Cardiac muscle cell (in vitro differentiated cells and primary cell): ENCODE measurements around the gene TIPARP. TPM values are rescaled to one million over a fixed set of nuclear protein-coding genes. Genes with fewer than 3 reads are reported as not detected.

Experiments
- DNase-seq, 2 donors: peaks; one replicate each; pipeline versions ENCODE4 v3.0.0 to v3.0.0-alpha.2; 2010 to 2017; ENCODE audit warnings: low read depth in 1 of 2, low spot score in 1 of 2
- H3K27ac ChIP-seq: fragments of 200-600 bp; sonication (generic); 2 replicates; pipeline ENCODE4 v1.5.1; 2016
- H3K27me3 ChIP-seq: fragments of 200-600 bp; sonication (generic); 2 replicates; pipeline ENCODE4 v1.6.0; 2016; ENCODE audit warnings: control low read depth
- H3K36me3 ChIP-seq: fragments of 200-600 bp; sonication (generic); 2 replicates; pipeline ENCODE4 v1.5.1; 2016; ENCODE audit warnings: control low read depth
- H3K4me1 ChIP-seq: fragments of 200-600 bp; sonication (generic); 2 replicates; pipeline ENCODE4 v1.8.1; 2017; ENCODE audit warnings: low read depth, mild to moderate bottlenecking, mixed run types
- H3K4me3 ChIP-seq: fragments of 200-600 bp; sonication (generic); 2 replicates; pipeline ENCODE4 v1.5.1; 2016; ENCODE audit warnings: mild to moderate bottlenecking
- H3K9me3 ChIP-seq: fragments of 200-600 bp; sonication (generic); 2 replicates; pipeline ENCODE4 v1.5.1; 2017; ENCODE audit warnings: low read depth, mild to moderate bottlenecking, control low read depth
- polyA plus RNA-seq: library from polyadenylated mRNA; unstranded; fragments of >200 nt; fragmentation: Nextera tagmentation; extraction: Ambion mirVana; gene quantifications from 2 replicates; pipeline ENCODE4 v1.2.1, GENCODE V29; 2016
- total RNA-seq: library from RNA; depleted of rRNA; stranded (reverse); fragments of >200 nt; gene quantifications from 2 replicates; pipeline ENCODE4 v1.2.3, GENCODE V29; 2016
- TF ChIP-seq, protein P1 (sequence below): IDR thresholded peaks from 2 replicates; pipeline ENCODE4 v1.5.1; 2012; ENCODE audit warnings: low read depth, mild to moderate bottlenecking, low read length

Gene TIPARP
- total and polyA plus RNA-seq, 2 experiments from 2014 or later: 22.2 to 115 TPM

DNA sequence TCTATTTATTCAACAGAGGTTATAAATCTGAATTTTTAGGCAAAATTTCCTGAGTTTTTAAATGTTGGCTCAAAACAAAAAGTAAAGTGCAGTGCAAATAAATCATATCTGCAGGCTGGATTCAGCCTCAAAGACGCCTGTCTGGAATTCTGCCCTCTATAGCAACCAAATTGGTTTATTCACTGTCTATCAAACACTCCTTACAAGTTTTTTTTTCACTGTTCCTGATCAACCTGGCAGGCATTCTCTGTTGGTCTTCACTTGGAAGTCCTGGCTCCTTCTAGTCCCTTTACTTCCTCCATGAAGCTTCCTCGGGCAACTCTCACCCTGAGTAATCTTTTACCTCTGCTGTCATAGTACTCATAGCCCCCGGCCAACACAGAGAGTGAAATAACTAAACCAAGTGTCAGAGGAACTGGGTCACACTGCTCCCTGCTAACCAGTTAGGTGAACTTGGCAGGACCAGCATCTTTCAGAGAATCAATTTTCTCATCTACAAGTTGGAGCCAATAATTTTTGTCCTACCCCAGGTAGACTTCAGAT, 36.8 kb upstream of the TIPARP start:
- Histone ChIP-seq H3K36me3 (no peaks in the 10 kb centered on the region), H3K9me3 (no peaks in the 10 kb centered on the region), H3K4me1 (peaks cover 6% of the 10 kb centered on the region), H3K27me3 (no peaks in the 10 kb centered on the region), H3K4me3 (no peak overlapping the region), H3K27ac (no peak overlapping the region)
- no peak for DNase-seq
- TF ChIP-seq, protein P1, sequence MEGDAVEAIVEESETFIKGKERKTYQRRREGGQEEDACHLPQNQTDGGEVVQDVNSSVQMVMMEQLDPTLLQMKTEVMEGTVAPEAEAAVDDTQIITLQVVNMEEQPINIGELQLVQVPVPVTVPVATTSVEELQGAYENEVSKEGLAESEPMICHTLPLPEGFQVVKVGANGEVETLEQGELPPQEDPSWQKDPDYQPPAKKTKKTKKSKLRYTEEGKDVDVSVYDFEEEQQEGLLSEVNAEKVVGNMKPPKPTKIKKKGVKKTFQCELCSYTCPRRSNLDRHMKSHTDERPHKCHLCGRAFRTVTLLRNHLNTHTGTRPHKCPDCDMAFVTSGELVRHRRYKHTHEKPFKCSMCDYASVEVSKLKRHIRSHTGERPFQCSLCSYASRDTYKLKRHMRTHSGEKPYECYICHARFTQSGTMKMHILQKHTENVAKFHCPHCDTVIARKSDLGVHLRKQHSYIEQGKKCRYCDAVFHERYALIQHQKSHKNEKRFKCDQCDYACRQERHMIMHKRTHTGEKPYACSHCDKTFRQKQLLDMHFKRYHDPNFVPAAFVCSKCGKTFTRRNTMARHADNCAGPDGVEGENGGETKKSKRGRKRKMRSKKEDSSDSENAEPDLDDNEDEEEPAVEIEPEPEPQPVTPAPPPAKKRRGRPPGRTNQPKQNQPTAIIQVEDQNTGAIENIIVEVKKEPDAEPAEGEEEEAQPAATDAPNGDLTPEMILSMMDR: no peak

DNA sequence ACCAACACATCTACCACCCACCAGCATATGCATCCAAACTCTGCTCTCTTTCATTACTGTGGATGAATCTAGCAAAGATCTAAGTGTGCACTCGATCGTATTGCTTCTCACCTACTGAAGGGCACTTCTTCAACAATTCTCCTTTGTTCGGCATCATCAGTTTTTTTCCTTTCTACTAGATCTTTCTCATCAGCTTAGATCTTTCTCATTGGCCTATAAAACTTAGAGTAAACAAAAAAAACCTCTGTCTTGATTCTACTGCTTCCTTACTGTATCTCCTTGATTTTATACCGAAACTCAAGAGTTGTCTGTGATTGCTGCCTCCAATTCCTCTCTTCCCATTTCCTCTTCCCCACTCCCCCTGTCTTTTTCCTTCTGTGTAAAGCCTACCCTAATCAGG, 36.1 kb upstream of the TIPARP start:
- Histone ChIP-seq H3K9me3 (no peaks in the 10 kb centered on the region), H3K4me1 (peaks cover 7% of the 10 kb centered on the region), H3K4me3 (no peak overlapping the region), H3K36me3 (no peaks in the 10 kb centered on the region), H3K27me3 (no peaks in the 10 kb centered on the region), H3K27ac (no peak overlapping the region)
- DNase-seq: no peak
- TF ChIP-seq, protein P1: no peak

DNA sequence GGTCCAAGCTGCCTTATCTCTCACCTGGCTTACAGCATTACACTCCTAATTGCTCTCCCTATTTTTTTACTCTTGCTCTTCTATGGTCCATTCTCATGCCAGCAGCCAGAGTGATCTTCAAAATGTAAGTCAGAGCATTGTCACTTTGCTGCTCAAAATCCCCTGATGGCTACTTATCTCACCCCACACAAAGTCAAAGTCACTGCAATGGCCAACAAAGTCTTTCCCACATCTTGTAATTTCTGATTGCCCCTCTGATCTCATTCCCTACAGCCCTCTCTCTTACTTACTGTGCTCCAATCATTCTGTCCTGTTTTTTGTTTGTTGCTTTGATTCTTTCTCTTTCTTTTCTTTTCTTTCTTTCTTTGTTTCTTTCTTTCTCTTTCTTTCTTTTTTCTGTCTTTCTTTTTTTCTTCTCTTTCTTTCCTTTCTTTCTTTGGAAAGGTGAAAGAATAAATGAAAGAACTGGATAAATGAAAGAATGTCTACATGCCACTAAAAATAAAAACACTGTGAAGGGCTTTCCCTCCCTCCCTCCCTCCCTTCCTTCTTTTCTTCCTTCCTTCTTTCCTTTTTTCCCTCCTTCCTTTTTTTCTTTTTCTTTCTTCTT, 34.9 kb upstream of the TIPARP start:
- DNase-seq: no peak
- peaks cover 19% of the 10 kb centered on the region for H3K4me1 ChIP-seq
- H3K4me3 ChIP-seq: no peak overlapping the region

DNA sequence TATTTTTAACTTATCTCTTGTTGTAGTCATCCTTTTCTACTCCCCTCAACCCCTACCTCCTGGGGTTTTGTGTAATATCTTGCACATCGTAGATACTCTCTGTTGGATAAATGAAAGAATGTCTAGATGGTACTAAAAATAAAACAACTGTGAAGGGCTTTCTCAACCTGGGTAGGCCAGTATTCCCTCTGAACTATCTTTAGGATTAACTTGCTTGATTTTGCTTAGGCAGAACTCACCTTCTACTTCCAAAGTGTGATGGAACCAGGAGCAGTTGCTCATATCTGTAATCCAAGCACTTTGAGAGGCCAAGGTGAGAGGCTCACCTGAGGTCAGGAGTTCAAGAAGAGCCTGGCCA, 32.8 kb upstream of the TIPARP start:
- TF ChIP-seq, protein P1: no peak

More for the DNA sequence above, 34.9 kb upstream of the TIPARP start:
- Histone ChIP-seq H3K9me3 (no peaks in the 10 kb centered on the region), H3K27me3 (no peaks in the 10 kb centered on the region), H3K36me3 (no peaks in the 10 kb centered on the region), H3K27ac (no peak overlapping the region)
- TF ChIP-seq, protein P1: no peak

DNA sequence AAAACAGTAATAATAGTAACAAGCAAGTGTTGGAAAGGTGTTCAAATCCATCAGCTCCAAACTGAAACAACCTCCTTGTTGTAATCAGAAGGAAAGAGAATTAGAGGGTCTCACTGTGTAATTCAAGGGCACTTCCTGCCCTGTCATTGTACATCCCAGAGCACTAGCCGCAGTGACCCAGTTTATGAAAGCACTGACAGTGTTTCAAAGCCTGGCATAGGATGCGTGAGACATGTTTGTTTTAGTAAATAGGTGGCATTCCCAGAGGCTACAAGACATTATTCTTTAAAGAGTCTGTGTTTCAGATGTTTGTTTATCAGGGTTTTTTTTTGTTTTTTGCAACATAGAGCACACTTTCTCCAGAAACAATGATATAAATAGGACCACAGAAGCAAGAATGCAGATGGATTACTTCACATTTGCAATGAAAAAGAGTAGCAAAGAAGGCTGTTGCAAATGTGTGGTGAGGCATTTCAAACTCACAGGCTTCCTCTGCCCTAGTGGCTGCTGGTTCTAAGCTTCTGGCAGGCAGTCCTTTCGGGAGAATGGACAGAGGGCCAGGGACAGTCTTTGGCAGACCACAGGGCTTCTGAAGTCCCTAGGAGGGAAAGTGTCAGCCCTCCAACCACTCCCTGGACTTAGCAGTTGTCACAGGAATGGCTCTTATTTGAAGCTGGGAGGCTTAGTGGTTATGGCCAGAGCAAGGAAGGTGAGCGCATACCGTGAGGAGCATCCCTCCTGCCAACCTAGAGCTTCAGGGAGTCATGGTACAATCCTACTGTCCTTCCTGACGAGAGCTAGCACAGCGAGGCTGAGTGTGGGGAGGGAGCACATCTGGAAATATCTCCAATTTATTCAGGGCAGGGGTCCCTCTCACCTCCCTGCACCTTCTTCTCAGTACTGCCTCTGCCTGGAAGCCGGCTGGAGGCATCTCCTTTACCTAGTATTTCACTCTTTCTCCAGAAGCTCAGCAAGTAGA, 31.4 kb upstream of the TIPARP start:
- no peaks in the 10 kb centered on the region for H3K9me3 ChIP-seq

More for the DNA sequence above, 32.8 kb upstream of the TIPARP start:
- no peak for DNase-seq
- Histone ChIP-seq H3K27ac (no peak overlapping the region), H3K4me3 (no peak overlapping the region), H3K9me3 (no peaks in the 10 kb centered on the region), H3K4me1 (peaks cover 21% of the 10 kb centered on the region), H3K27me3 (no peaks in the 10 kb centered on the region), H3K36me3 (no peaks in the 10 kb centered on the region)

More for the DNA sequence above, 31.4 kb upstream of the TIPARP start:
- Histone ChIP-seq H3K4me3 (no peak overlapping the region), H3K27me3 (no peaks in the 10 kb centered on the region), H3K36me3 (no peaks in the 10 kb centered on the region), H3K27ac (peak overlapping the region; percentile 87), H3K4me1 (peaks cover 21% of the 10 kb centered on the region)
- peak in 1 of 2 donors; percentile 23 for DNase-seq
- TF ChIP-seq, protein P1: no peak
